ENCODE results near the gene OR1E2. TPM values are rescaled to one million over a fixed set of nuclear protein-coding genes. Genes with fewer than 3 reads are reported as not detected.

Gene OR1E2, protein sequence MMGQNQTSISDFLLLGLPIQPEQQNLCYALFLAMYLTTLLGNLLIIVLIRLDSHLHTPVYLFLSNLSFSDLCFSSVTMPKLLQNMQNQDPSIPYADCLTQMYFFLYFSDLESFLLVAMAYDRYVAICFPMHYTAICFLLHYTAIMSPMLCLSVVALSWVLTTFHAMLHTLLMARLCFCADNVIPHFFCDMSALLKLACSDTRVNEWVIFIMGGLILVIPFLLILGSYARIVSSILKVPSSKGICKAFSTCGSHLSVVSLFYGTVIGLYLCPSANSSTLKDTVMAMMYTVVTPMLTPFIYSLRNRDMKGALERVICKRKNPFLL
- not detected in 5 replicates for total RNA-seq (2022; extraction: Qiagen RNA extraction; ENCODE audit: low read depth)

DNA sequence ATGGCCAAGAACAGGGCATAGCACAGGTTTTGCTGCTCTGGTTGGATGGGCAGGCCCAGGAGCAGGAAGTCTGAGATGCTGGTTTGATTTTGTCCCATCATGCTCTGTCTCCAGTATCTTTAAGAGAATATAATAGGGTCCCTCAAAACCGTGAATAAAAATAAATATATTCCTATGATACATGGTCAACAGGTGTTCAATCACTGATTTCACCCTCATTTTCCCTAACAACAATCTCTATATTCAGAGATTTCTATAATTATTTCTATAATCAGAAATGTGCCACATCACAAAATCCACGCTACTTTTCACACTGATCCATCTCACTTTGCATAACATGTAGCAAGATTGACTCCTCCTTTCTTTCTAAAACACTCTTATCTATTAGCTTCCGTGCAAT is at the start of gene OR1E2:
TSS of gene OR1E2 (minus strand) at position 101 of the 400 bp plus-strand sequence. CDS start at position 101, 0 bp downstream.

DNA sequence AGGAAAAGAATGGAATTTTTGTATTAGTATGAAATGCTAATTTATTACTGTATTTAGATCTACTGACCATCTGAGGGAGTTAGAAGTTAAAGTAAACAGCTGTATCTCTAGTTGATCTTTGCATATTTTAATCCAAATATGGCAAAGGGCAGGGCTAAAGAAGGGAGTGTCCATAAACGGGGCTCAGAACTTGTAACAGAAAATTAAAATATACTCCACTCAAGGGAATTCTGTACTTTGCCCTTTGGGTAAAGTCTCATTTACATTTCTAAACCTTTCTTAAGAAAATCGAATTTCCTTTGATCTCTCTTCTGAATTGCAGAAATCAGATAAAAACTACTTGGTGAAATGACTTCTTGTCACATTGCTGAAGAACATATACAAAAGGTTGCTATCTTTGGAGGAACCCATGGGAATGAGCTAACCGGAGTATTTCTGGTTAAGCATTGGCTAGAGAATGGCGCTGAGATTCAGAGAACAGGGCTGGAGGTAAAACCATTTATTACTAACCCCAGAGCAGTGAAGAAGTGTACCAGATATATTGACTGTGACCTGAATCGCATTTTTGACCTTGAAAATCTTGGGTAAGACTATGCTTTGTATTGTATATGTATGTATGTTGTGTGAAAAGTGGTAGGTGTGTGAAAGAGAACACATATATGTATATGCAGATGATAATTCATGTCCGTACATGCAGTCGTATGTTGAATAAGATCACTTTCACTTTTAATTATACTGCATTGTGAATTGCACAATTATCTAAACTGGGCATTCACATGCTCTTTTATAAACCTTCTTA is 42.4 kb upstream of the OR1E2 start, which contains the start of gene ASPA:
TSS of gene ASPA (plus strand) at position 186 of the 799 bp plus-strand sequence. CDS start at position 349, 163 bp downstream.

DNA sequence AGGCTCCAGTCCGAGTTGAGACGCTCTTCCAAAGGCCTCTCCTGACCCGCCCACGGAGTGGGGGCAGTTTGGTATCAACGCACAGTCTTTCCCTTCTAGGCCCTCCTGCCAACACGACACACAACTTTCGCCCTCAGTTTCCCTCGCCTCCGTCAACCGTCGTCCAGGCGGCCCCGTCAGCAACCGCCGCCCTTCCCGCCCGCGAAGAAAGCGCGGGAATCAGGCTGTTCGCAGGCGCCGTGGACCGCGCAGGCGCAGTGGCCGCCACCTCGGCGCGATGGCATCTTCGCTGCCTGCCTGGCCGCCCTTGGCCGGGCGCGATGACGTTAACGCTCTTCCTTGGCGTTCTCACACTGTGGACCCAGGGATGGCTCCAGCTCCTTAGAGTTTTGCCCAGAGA is 38.0 kb upstream of the OR1E2 start, which contains the start of gene SPATA22:
TSS of gene SPATA22 (minus strand) at position 221 of the 400 bp plus-strand sequence. CDS start 2,494 bp downstream, outside the sequence.

DNA sequence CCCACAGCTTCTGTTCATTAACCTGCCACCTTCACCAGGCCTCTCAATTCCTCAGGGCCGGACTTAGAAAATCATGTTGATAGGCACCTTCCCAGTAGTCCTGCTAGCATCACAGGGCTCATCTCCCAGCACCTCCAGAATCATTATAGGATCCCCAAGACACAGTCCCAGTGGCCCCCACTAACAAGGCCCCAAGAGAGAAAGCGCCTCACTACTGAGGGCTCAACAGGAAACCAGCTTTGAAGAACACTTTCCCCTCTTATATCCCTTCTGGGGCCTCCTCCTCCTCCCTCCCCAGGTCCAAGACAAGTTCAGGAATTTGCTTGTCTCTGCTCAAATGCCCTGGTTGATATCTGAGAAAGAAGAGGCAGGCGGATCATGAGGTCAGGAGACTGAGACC is 22.6 kb downstream of the OR1E2 start, which contains the start of gene OR3A3:
TSS of gene OR3A3 (plus strand) at position 301 of the 400 bp plus-strand sequence.

DNA sequence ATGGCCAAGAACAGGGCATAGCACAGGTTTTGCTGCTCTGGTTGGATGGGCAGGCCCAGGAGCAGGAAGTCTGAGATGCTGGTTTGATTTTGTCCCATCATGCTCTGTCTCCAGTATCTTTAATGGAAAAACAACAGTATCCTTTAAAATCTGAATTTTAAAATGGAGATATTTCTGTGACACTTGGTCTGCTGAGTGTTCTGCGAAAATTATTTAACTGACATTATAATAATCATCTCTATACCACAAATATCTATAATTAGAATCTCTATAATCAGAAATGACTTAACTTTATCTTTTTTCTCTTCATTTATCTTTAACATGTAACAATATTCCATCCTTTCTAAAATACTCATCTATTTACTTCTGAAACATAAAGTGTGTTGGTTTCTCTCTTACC is 35.3 kb downstream of the OR1E2 start, which contains the start of gene OR1E1:
TSS of gene OR1E1 (minus strand) at position 101 of the 400 bp plus-strand sequence. CDS start at position 101, 0 bp downstream.

DNA sequence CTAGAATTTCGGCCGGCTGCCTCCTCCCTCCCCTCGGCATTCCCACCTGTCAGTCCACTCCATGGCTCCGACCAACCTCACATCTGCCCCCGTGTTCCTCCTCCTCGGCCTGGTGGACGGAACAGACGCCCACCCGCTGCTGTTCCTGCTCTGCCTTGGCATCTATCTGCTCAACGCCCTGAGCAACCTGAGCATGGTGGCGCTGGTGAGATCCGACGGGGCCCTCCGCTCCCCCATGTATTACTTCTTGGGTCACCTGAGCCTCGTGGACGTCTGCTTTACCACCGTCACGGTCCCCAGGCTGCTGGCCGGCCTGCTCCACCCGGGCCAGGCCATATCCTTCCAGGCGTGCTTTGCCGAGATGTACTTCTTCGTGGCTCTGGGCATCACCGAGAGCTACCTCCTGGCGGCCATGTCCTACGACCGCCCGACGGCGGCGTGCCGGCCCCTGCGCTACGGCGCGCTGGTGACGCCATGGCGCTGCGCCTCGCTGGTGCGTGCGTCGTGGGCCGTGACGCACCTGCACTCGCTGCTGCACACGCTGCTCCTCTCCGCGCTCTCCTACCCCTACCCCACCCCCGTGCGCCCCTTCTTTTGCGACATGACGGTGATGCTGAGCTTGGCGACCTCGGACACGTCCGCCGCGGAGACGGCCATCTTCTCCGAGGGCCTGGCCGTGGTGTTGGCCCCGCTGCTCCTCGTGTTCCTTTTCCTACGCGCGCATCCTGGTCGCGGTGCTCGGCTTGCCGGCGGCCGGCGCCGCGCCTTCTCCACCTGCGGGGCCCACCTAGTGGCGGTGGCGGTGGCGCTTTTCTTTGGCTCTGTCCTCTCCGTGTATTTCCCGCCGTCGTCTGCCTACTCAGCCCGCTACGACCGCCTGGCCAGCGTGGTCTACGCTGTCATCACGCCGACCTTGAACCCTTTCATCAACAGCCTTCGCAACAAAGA is 47.5 kb downstream of the OR1E2 start, which contains the start of gene OR3A2:
TSS of gene OR3A2 (minus strand) at position 440 of the 948 bp plus-strand sequence.

Other genes with a start within 250 kb of the OR1E2 start
- gene OR1A2, start 236.3 kb downstream of the OR1E2 start, total RNA-seq (2022; extraction: Qiagen RNA extraction; ENCODE audit: low read depth), result not detected in 5 replicates
- gene OR1A1, start 226.2 kb downstream of the OR1E2 start, total RNA-seq (2022; extraction: Qiagen RNA extraction; ENCODE audit: low read depth), result not detected in 5 replicates
- gene OR3A1, start 135.5 kb downstream of the OR1E2 start, total RNA-seq (2022; extraction: Qiagen RNA extraction; ENCODE audit: low read depth), result not detected in 5 replicates
- not detected in 5 replicates for gene OR3A2, start 47.5 kb downstream of the OR1E2 start, total RNA-seq (2022; extraction: Qiagen RNA extraction; ENCODE audit: low read depth)
- gene OR1E1, start 35.4 kb downstream of the OR1E2 start, total RNA-seq (2022; extraction: Qiagen RNA extraction; ENCODE audit: low read depth), result not detected in 5 replicates
- gene OR3A3, start 22.5 kb downstream of the OR1E2 start, total RNA-seq (2022; extraction: Qiagen RNA extraction; ENCODE audit: low read depth), result not detected in 5 replicates
- not detected in 5 replicates for gene SPATA22, start 38.0 kb upstream of the OR1E2 start, total RNA-seq (2022; extraction: Qiagen RNA extraction; ENCODE audit: low read depth)
- not detected in 5 replicates for gene ASPA, start 42.2 kb upstream of the OR1E2 start, total RNA-seq (2022; extraction: Qiagen RNA extraction; ENCODE audit: low read depth)
- 0.18 to 0.44 TPM (median 0.41 TPM) in 5 replicates for gene TRPV3, start 124.0 kb upstream of the OR1E2 start, total RNA-seq (2022; extraction: Qiagen RNA extraction; ENCODE audit: low read depth)
- gene TRPV1, start 175.6 kb upstream of the OR1E2 start, total RNA-seq (2022; extraction: Qiagen RNA extraction; ENCODE audit: low read depth), result 3.6 to 5.2 TPM (median 4.6 TPM) in 5 replicates
- 12.4 to 17.6 TPM (median 15.0 TPM) in 5 replicates for gene SHPK, start 202.4 kb upstream of the OR1E2 start, total RNA-seq (2022; extraction: Qiagen RNA extraction; ENCODE audit: low read depth)
- 14.0 to 16.5 TPM (median 14.8 TPM) in 5 replicates for gene CTNS, start 202.9 kb upstream of the OR1E2 start, total RNA-seq (2022; extraction: Qiagen RNA extraction; ENCODE audit: low read depth)
- 304 to 331 TPM (median 314 TPM) in 5 replicates for gene TAX1BP3, start 234.7 kb upstream of the OR1E2 start, total RNA-seq (2022; extraction: Qiagen RNA extraction; ENCODE audit: low read depth)
- gene EMC6, start 235.0 kb upstream of the OR1E2 start, total RNA-seq (2022; extraction: Qiagen RNA extraction; ENCODE audit: low read depth), result 99.6 to 155 TPM (median 149 TPM) in 5 replicates

Measured in A549 treated with DMSO at 1 μM for 4 hours (cell line).